ENCODE data around the gene NBDY.
A peak's percentile ranks its signal among the peaks of the same experiment; 100 is the strongest.
"Not testable (repeated sequence)": the region's sequence is repeated elsewhere in the genome, so short reads cannot be mapped to it uniquely, and the experiment has no call there.

Gene NBDY

DNA sequence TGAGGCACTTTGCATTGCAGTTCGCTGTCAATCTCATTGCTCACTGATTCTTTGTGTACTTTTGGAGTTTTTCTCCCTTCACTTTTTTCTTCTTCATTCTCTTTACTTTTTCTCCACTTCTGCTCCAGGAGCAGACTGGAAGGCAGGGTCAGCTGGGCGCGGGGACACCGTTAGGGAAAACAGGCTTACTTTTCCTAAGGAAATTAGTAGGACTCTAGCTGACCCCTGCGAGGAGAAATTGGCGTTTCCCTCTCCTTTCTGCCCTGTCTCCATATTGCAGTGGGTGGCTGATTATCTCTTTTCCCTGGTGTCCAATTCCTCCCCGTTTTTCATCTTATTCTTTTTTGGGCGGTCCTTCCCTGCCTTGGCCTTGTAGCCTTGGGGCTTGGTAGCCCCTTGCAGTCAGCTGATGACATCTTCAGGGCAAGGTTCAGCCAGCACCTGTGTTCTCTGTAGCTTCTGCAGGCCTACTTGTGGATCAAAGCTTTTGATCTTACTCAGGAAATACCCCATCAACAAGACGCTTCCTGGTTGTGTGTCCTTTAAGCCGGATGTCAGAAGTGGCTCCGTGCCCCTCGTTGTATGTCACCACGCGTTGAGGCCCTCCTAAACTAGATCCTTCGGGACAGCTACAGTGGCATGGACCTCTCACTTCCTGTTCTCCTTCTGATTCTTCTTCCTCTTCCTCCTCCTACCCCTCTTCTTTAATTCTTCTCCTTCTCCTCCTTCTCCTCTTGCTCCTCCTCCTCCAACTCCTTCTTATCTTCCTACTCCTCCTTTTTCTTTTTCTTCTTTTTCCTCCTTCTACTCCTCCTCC, 36.1 kb downstream of the NBDY start:
- DNase-seq, result peak; percentile 60

DNA sequence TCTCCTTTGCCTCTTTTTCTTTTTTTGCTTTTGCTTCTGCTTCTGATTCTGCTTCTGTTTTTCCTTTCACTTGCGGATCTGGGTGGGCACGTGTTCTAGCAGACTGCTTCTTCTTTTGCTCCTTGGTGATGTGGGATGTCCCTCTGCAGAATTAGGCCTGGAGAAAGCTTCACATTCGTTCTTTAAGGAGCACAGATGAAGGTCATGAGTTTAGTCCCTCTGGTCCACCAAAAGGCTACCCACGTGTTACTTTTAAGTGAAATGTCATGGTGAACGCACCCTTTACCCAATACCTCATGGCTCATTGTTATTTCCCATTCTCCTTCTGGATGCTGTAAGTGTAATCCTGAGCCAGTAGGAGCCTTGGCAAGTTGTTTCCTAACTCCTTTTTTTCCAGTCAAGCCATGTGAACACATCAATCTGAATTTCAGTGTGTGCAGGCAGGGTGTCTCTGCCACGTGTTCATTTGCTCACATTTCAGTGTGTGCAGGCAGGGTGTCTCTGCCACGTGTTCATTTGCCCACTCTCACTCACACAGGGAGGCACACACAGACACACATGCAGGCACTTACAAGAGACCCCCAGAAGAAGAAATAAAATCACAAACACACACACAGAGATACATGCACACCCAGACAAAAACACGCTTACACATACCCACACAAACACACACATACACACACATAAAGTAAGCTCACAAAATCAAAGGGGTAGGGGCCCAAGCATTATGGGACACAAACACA, 36.9 kb downstream of the NBDY start:
- DNase-seq, result peak; percentile 24

DNA sequence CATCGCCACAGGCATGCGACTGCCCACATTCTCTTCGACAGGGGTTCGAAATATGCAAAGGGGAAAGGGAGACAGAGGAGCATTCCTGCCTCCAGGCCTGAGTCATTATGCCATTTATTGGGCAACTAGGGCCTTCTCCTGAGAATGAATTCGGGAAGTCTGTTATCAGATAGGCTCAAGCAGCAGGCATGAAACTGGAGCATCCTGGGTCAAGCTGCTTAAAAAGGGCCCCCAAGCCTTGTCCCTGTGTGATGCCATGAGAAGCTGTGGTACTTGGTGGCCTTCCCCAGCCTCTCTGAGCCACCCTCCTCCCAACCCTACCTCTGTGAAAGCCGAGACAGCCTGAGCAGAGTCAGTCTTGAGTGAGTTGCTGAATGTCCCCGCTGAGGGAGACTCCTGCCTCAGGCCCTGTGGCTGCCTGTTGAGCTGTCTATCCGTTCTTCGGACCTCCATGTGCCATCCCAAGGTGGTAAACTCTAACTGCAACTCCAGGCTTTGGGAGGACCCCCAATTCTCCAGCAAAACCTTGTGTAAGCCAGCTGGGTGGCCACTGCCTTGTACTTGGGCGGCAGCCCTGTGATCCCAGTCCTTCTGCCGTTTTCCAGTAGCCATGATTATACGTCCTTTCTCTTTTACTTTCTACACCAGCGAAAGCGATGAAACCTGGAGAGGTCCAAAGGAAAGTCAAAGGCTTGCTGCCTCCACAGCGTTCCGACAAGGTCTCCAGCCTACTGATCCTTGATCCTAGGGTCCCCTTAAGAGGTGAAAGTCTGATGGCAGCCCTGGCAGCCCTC, 37.7 kb downstream of the NBDY start:
- peak; percentile 6 for DNase-seq

GRCh38 chrX:56767348-56768119, 38.5 kb downstream of the NBDY start:
- DNase-seq, result peak; percentile 16

DNA sequence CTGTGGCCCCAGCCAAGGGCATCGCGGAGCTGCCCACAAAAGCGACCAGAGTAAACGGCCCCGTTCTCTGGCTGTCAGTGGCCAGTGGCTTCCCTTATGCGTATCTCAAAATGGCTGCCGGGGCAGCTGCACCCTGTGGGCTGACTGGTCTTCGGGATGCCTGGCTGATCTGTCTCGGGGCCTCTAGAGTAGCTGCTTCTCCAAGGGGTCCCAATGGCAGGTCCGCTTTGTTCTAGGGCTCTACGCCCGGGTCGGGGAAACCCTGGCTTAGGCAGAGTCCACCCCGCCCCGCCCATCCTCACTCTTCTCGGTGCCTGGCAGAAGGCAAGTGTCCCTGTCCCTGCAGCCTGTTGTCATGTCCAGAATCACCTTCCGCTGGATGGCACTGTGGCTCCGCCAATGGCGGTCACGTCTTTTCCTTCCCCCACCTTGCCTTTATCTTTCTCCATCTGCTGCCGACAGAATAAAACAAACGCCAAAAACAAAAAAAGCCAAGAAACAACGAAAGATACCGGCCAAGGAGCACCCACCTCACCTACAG, 39.1 kb downstream of the NBDY start:
- DNase-seq, result not testable (repeated sequence)

DNA sequence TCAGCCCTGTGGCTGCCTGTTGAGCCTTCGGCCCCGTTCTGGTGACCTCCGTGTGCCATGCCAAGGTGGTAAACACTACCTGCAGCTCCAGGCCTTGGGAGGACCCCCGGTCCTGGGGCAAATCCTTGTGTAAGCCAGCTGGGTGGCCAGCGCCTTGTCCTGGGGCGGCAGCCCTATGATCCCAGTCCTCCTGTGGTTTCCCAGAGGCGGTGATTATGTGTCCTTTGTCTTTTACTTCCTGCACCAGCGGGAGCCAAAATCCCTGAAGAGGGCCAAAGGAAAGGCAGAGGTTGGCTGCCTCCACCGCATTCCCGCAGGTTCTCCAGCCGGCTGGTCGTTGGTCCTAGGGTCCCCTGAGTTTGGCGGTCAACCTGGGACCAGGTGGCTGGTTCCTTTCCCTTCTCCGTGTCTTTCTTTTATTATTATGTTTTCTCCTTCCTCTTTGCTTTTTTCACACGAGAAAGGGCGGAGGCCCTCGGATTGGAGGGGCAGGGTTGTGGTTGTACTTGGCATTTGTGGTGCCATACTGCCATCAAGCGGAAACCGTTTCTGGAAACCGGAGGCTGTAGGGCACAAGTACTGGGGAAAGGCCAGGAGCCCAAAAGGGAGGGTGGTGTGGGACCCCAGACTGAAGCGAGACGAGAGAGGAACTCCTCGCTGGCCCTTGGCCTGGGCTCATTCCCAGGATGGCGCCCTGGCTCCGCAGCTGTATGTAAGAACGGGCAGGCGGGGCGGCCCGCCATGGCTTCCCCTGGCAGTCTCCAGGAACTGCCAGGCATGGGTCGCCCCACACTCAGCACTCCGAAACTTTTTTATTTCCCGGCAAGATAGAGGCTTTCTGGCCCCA, 43.9 kb downstream of the NBDY start:
- DNase-seq, result not testable (repeated sequence)

DNA sequence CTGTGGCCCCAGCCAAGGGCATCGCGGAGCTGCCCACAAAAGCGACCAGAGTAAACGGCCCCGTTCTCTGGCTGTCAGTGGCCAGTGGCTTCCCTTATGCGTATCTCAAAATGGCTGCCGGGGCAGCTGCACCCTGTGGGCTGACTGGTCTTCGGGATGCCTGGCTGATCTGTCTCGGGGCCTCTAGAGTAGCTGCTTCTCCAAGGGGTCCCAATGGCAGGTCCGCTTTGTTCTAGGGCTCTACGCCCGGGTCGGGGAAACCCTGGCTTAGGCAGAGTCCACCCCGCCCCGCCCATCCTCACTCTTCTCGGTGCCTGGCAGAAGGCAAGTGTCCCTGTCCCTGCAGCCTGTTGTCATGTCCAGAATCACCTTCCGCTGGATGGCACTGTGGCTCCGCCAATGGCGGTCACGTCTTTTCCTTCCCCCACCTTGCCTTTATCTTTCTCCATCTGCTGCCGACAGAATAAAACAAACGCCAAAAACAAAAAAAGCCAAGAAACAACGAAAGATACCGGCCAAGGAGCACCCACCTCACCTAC, 44.5 kb downstream of the NBDY start:
- not testable (repeated sequence) for DNase-seq

DNA sequence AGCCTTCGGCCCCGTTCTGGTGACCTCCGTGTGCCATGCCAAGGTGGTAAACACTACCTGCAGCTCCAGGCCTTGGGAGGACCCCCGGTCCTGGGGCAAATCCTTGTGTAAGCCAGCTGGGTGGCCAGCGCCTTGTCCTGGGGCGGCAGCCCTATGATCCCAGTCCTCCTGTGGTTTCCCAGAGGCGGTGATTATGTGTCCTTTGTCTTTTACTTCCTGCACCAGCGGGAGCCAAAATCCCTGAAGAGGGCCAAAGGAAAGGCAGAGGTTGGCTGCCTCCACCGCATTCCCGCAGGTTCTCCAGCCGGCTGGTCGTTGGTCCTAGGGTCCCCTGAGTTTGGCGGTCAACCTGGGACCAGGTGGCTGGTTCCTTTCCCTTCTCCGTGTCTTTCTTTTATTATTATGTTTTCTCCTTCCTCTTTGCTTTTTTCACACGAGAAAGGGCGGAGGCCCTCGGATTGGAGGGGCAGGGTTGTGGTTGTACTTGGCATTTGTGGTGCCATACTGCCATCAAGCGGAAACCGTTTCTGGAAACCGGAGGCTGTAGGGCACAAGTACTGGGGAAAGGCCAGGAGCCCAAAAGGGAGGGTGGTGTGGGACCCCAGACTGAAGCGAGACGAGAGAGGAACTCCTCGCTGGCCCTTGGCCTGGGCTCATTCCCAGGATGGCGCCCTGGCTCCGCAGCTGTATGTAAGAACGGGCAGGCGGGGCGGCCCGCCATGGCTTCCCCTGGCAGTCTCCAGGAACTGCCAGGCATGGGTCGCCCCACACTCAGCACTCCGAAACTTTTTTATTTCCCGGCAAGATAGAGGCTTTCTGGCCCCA, 49.3 kb downstream of the NBDY start:
- DNase-seq, result not testable (repeated sequence)

GRCh38 chrX:56778924-56779468, 50.0 kb downstream of the NBDY start:
- not testable (repeated sequence) for DNase-seq

- not testable (repeated sequence) for DNase-seq
Measured at GRCh38 chrX:56780681-56781649, 51.9 kb downstream of the NBDY start.

GRCh38 chrX:56782352-56782751, 53.3 kb downstream of the NBDY start:
- DNase-seq, result no peak

- DNase-seq, result no peak
Measured at GRCh38 chrX:56782791-56783449, 53.9 kb downstream of the NBDY start.

GRCh38 chrX:56783450-56783831, 54.4 kb downstream of the NBDY start:
- peak; percentile 25 for DNase-seq

DNA sequence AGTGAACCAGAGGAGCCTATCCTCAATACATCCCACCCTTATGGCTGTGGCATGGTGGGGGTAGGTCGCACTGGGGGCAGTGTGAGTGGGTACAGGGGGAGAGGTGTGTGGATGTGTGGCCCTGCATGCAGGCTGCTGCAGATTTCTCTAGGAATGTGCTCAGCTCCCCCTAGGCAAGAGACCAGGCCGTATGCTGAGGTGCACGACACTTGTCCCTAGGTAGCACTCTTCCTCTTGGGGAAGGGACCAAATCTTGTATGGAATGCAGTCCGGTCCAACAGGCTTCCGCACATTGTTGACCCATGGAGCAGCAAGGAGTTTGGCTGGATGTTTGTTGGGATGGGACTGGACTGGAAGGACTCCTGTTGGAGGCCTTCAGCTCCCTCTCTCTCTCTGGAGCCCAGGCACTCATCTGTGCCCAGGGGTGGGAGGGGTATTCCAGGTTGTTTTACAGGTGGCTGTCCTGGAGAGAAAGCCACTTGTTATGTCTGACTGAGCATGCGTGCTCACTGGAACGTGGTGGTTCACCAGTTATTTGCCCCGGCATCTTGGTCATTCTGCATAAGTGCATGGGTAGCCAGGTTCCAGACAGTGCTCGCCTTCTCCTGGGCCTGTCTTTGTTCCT, 55.1 kb downstream of the NBDY start:
- peak; percentile 10 for DNase-seq

DNA sequence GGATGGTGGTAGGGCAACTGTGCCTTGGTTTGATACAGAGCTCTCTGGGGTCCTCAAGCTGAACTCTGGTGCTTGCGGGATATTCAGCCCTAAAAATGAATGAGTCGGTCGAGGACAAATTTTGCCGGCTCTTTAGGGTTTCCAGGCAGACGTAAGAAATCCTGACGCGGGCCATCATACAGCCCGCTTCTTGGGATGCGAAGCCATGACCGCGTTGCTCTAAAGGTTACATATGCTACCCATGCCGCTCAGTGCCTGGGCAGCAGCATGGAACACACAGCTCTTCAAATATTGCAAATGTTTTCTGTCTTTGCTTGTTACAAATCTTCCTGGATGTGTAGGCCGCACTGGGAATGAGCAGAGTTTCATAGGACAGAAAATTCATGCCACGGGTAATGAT, 55.6 kb downstream of the NBDY start:
- DNase-seq, result peak; percentile 5

DNA sequence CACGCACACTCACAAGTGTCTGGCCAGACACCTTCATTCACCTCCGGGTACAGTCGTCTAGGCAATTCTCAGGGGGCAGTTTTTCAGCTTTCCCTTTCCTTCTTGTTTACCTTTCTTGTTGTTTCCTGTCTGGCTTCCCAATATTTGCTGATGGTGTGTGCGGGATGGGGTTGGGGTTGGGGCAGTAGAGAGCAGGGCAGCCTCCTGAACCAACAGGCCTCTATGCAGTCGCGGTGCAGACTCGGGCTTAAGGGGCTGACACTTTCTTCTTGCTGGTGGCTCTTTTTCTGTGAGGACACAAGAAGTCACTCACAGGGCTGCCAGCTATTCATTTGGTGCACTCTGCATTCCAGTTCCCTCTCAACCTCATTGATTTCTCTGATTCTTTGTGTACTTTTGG, 56.4 kb downstream of the NBDY start:
- DNase-seq, result peak; percentile 9
